Prostate gland (tissue), 2 donors: Measurements from ENCODE around the gene MINPP1.
"Not testable (repeated sequence)": the region's sequence is repeated elsewhere in the genome, so short reads cannot be mapped to it uniquely, and the experiment has no call there.

Experiments
- CTCF ChIP-seq, 4 experiments: fragments of 200-600 bp in 2 of 4; fragments of 450-650 bp in 2 of 4; sonication (generic) in 2 of 4; IDR thresholded peaks; 1 replicate in 3 of 4; 2 replicates in 1 of 4; pipeline ENCODE4 v1.5.1; 2016 to 2019; ENCODE audit warnings: antibody characterized with exemption in 4 of 4, mild to moderate bottlenecking in 2 of 4, moderate library complexity in 2 of 4
- POLR2A ChIP-seq: fragments of 450-650 bp; IDR thresholded peaks from one replicate; pipeline ENCODE4 v1.6.1; 2016; ENCODE audit warnings: antibody characterized with exemption, mild to moderate bottlenecking

DNA sequence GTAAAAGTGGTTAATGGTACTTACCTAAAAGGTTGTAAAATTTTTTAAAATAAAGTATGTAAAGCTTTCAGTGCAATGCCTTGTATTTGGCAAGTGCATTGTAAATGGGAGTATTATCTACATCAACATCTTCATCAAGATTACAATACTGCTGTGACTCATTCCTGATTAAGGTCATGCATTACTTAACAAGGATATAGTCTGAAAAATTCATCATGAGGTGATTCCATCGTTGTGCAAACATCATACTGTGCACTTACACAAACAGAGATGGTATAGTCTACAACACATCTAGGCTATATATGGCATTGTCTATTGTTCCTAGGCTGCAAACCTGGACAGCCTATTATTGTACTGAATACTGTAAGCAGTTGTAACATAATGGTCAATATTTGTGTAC lies 16.0 kb upstream of the MINPP1 start:
- TF ChIP-seq CTCF (IDR thresholded peaks at IDR 0.05); POLR2A: not testable (repeated sequence)
